ENCODE data around the gene GLRA3. TPM values are rescaled to one million over a fixed set of nuclear protein-coding genes. Genes with fewer than 3 reads are reported as not detected.
"Not testable (repeated sequence)": the region's sequence is repeated elsewhere in the genome, so short reads cannot be mapped to it uniquely, and the experiment has no call there.

The GLRA3 gene
- total RNA-seq, result not detected
- polyA plus RNA-seq, result not detected
- long read RNA-seq, donor 1, result 0 reads
- long read RNA-seq, donor 2, result 0 reads
- long read RNA-seq, donor 3, result 0 reads
- long read RNA-seq, donor 4, result 0 reads

GRCh38 chr4:174828845-174829701 is at the start of gene GLRA3:
TSS of gene GLRA3 (minus strand) at chr4:174829247. CDS start at chr4:174828811, 436 bp downstream.
- Histone ChIP-seq H3K27ac (ENCODE audit: low read length) (no peak within 1 kb of the TSS), H3K27me3 (ENCODE audit: control insufficient read depth, insufficient read depth) (no peaks in the 10 kb centered on the region), H3K4me1 (ENCODE audit: control insufficient read depth, insufficient read depth, low read length) (peaks cover 2% of the 10 kb centered on the region), H3K4me3 (ENCODE audit: low read length) (peak within 1 kb of the TSS; percentile 9), H3K9me3 (ENCODE audit: control insufficient read depth, low read length) (no peaks in the 10 kb centered on the region)
- ATAC-seq (peak; percentile 31 to 37), DNase-seq (peak; percentile 13 to 60 (median 40))
- WGBS, result 1% methylated on average over 40 of the region's 40 CpGs
- intact Hi-C loops (cut with DNase I), result no loop called here

- Histone ChIP-seq H3K9me3 (ENCODE audit: control insufficient read depth, low read length) (no peaks in the 10 kb centered on the region), H3K27me3 (ENCODE audit: control insufficient read depth, insufficient read depth) (no peaks in the 10 kb centered on the region), H3K4me3 (ENCODE audit: low read length) (no peak overlapping the region), H3K27ac (ENCODE audit: low read length) (no peak overlapping the region), H3K4me1 (ENCODE audit: control insufficient read depth, insufficient read depth, low read length) (no peaks in the 10 kb centered on the region)
- 60% methylated on average over 1 of the region's 1 CpG for WGBS
- no peak for ATAC-seq
- no peak for DNase-seq
- intact Hi-C loops (cut with DNase I), result no loop called here
Measured at GRCh38 chr4:174874898-174875297, 45.9 kb upstream of the GLRA3 start.

- Histone ChIP-seq H3K9me3 (ENCODE audit: control insufficient read depth, low read length) (no peaks in the 10 kb centered on the region), H3K27me3 (ENCODE audit: control insufficient read depth, insufficient read depth) (no peaks in the 10 kb centered on the region), H3K27ac (ENCODE audit: low read length) (no peak overlapping the region), H3K4me1 (ENCODE audit: control insufficient read depth, insufficient read depth, low read length) (no peaks in the 10 kb centered on the region), H3K4me3 (ENCODE audit: low read length) (no peak overlapping the region)
- WGBS, result 44% methylated on average over 1 of the region's 1 CpG
- intact Hi-C loops (cut with DNase I), result no loop called here
- DNase-seq, result no peak
- no peak for ATAC-seq
Measured at GRCh38 chr4:174873931-174874330, 44.9 kb upstream of the GLRA3 start.

- intact Hi-C loops (cut with DNase I); DNase-seq; H3K9me3 ChIP-seq (ENCODE audit: control insufficient read depth, low read length); H3K27ac ChIP-seq (ENCODE audit: low read length); H3K27me3 ChIP-seq (ENCODE audit: control insufficient read depth, insufficient read depth); H3K4me3 ChIP-seq (ENCODE audit: low read length); ATAC-seq; H3K4me1 ChIP-seq (ENCODE audit: control insufficient read depth, insufficient read depth, low read length): not testable (repeated sequence)
- WGBS, result 66% methylated on average over 3 of the region's 4 CpGs
Measured at GRCh38 chr4:174873146-174873545, 44.1 kb upstream of the GLRA3 start.

GRCh38 chr4:174871407-174871806 is 42.4 kb upstream of the GLRA3 start:
- no peaks in the 10 kb centered on the region for H3K27me3 ChIP-seq (ENCODE audit: control insufficient read depth, insufficient read depth)

GRCh38 chr4:174870311-174870710 is 41.3 kb upstream of the GLRA3 start:
- Histone ChIP-seq H3K9me3 (ENCODE audit: control insufficient read depth, low read length) (no peaks in the 10 kb centered on the region), H3K4me1 (ENCODE audit: control insufficient read depth, insufficient read depth, low read length) (no peaks in the 10 kb centered on the region), H3K4me3 (ENCODE audit: low read length) (no peak overlapping the region), H3K27ac (ENCODE audit: low read length) (no peak overlapping the region), H3K27me3 (ENCODE audit: control insufficient read depth, insufficient read depth) (no peaks in the 10 kb centered on the region)
- intact Hi-C loops (cut with DNase I), result no loop called here
- ATAC-seq, result no peak
- 12% methylated on average over 2 of the region's 2 CpGs for WGBS
- DNase-seq, result no peak

More at GRCh38 chr4:174871407-174871806, 42.4 kb upstream of the GLRA3 start:
- intact Hi-C loops (cut with DNase I), result no loop called here
- no peak for ATAC-seq
- Histone ChIP-seq H3K27ac (ENCODE audit: low read length) (no peak overlapping the region), H3K9me3 (ENCODE audit: control insufficient read depth, low read length) (no peaks in the 10 kb centered on the region), H3K4me3 (ENCODE audit: low read length) (no peak overlapping the region), H3K4me1 (ENCODE audit: control insufficient read depth, insufficient read depth, low read length) (no peaks in the 10 kb centered on the region)
- no peak for DNase-seq

- Histone ChIP-seq H3K4me3 (ENCODE audit: low read length) (no peak overlapping the region), H3K4me1 (ENCODE audit: control insufficient read depth, insufficient read depth, low read length) (no peaks in the 10 kb centered on the region), H3K27me3 (ENCODE audit: control insufficient read depth, insufficient read depth) (no peaks in the 10 kb centered on the region), H3K9me3 (ENCODE audit: control insufficient read depth, low read length) (no peaks in the 10 kb centered on the region), H3K27ac (ENCODE audit: low read length) (no peak overlapping the region)
- DNase-seq (no peak), ATAC-seq (no peak)
- intact Hi-C loops (cut with DNase I), result no loop called here
- WGBS, result 52% methylated on average over 3 of the region's 3 CpGs
Measured at GRCh38 chr4:174869339-174869738, 40.3 kb upstream of the GLRA3 start.

- WGBS, result 69% methylated on average over 3 of the region's 3 CpGs
- no peak overlapping the region for H3K4me3 ChIP-seq (ENCODE audit: low read length)
- no peaks in the 10 kb centered on the region for H3K9me3 ChIP-seq (ENCODE audit: control insufficient read depth, low read length)
- DNase-seq (no peak), ATAC-seq (no peak)
- no peak overlapping the region for H3K27ac ChIP-seq (ENCODE audit: low read length)
- intact Hi-C loops (cut with DNase I), result no loop called here
- H3K27me3 ChIP-seq (ENCODE audit: control insufficient read depth, insufficient read depth), result no peaks in the 10 kb centered on the region
- no peaks in the 10 kb centered on the region for H3K4me1 ChIP-seq (ENCODE audit: control insufficient read depth, insufficient read depth, low read length)
Measured at GRCh38 chr4:174867903-174868302, 38.9 kb upstream of the GLRA3 start.

GRCh38 chr4:174865418-174865985 is 36.5 kb upstream of the GLRA3 start:
- no peaks in the 10 kb centered on the region for H3K4me1 ChIP-seq (ENCODE audit: control insufficient read depth, insufficient read depth, low read length)
- 50% methylated on average over 1 of the region's 1 CpG for WGBS

GRCh38 chr4:174864031-174864430 is 35.0 kb upstream of the GLRA3 start:
- no peaks in the 10 kb centered on the region for H3K9me3 ChIP-seq (ENCODE audit: control insufficient read depth, low read length)
- no peak overlapping the region for H3K4me3 ChIP-seq (ENCODE audit: low read length)
- no peaks in the 10 kb centered on the region for H3K27me3 ChIP-seq (ENCODE audit: control insufficient read depth, insufficient read depth)
- no peak overlapping the region for H3K27ac ChIP-seq (ENCODE audit: low read length)
- ATAC-seq (no peak), DNase-seq (no peak)
- WGBS, result 74% methylated on average over 2 of the region's 2 CpGs
- no peaks in the 10 kb centered on the region for H3K4me1 ChIP-seq (ENCODE audit: control insufficient read depth, insufficient read depth, low read length)
- intact Hi-C loops (cut with DNase I), result no loop called here

More at GRCh38 chr4:174865418-174865985, 36.5 kb upstream of the GLRA3 start:
- intact Hi-C loops (cut with DNase I), result no loop called here
- DNase-seq, result no peak
- Histone ChIP-seq H3K4me3 (ENCODE audit: low read length) (no peak overlapping the region), H3K27ac (ENCODE audit: low read length) (no peak overlapping the region), H3K27me3 (ENCODE audit: control insufficient read depth, insufficient read depth) (no peaks in the 10 kb centered on the region), H3K9me3 (ENCODE audit: control insufficient read depth, low read length) (no peaks in the 10 kb centered on the region)
- no peak for ATAC-seq

GRCh38 chr4:174860588-174860987 is 31.5 kb upstream of the GLRA3 start:
- Histone ChIP-seq H3K27me3 (ENCODE audit: control insufficient read depth, insufficient read depth) (no peaks in the 10 kb centered on the region), H3K4me3 (ENCODE audit: low read length) (no peak overlapping the region), H3K4me1 (ENCODE audit: control insufficient read depth, insufficient read depth, low read length) (no peaks in the 10 kb centered on the region), H3K9me3 (ENCODE audit: control insufficient read depth, low read length) (no peaks in the 10 kb centered on the region), H3K27ac (ENCODE audit: low read length) (no peak overlapping the region)
- intact Hi-C loops (cut with DNase I), result no loop called here
- WGBS, result 64% methylated on average over 1 of the region's 1 CpG
- no peak for ATAC-seq
- DNase-seq, result no peak

Measured in right cardiac atrium (tissue), 5 donors.